GM12865 (cell line): ENCODE data around the gene EID1.
"Not testable (repeated sequence)": the region's sequence is repeated elsewhere in the genome, so short reads cannot be mapped to it uniquely, and the experiment has no call there.

Experiments used
- DNase-seq: peaks from one replicate; pipeline ENCODE4 v3.0.0; 2010; ENCODE audit warnings: low read depth
- H3K4me3 ChIP-seq: 2 replicates; pipeline ENCODE4 v1.5.1; 2011; ENCODE audit warnings: mild to moderate bottlenecking, low read depth, low read length, control low read depth
- CTCF ChIP-seq: IDR thresholded peaks from 2 replicates; pipeline ENCODE4 v1.5.1; 2011; ENCODE audit warnings: low read length, control low read depth, low read depth, inconsistent platforms; ENCODE audit not compliant: insufficient read depth; ENCODE audit errors: missing control alignments

EID1 gene

GRCh38 chr15:48905216-48905615 lies 27.3 kb downstream of the EID1 start:
- no peak for DNase-seq
- H3K4me3 ChIP-seq, result no peak overlapping the region
- no peak for TF ChIP-seq CTCF

GRCh38 chr15:48905847-48906246 lies 27.9 kb downstream of the EID1 start:
- H3K4me3 ChIP-seq, result no peak overlapping the region
- TF ChIP-seq CTCF, result no peak
- DNase-seq, result no peak

GRCh38 chr15:48909313-48909712 lies 31.4 kb downstream of the EID1 start:
- H3K4me3 ChIP-seq, DNase-seq: not testable (repeated sequence)

GRCh38 chr15:48910554-48910953 lies 32.6 kb downstream of the EID1 start:
- H3K4me3 ChIP-seq, result not testable (repeated sequence)

GRCh38 chr15:48913141-48913540 lies 35.2 kb downstream of the EID1 start:
- no peak for DNase-seq
- no peak for TF ChIP-seq CTCF

More at GRCh38 chr15:48910554-48910953, 32.6 kb downstream of the EID1 start:
- DNase-seq, result not testable (repeated sequence)

GRCh38 chr15:48914717-48915116 lies 36.8 kb downstream of the EID1 start:
- H3K4me3 ChIP-seq, result no peak overlapping the region
- no peak for DNase-seq
- no peak for TF ChIP-seq CTCF

More at GRCh38 chr15:48913141-48913540, 35.2 kb downstream of the EID1 start:
- H3K4me3 ChIP-seq, result no peak overlapping the region

- no peak for TF ChIP-seq CTCF
- no peak for DNase-seq
- no peak overlapping the region for H3K4me3 ChIP-seq
Measured at GRCh38 chr15:48915861-48916260, 37.9 kb downstream of the EID1 start.

GRCh38 chr15:48916721-48917120 lies 38.8 kb downstream of the EID1 start:
- no peak for TF ChIP-seq CTCF
- no peak for DNase-seq
- H3K4me3 ChIP-seq, result no peak overlapping the region
